GDM1 (cell line): ENCODE measurements around the gene PSMG2.

Experiments used
- DNase-seq: peaks from one replicate; lab custom pipeline; 2025; lab: John Stamatoyannopoulos, UW

PSMG2 gene, protein sequence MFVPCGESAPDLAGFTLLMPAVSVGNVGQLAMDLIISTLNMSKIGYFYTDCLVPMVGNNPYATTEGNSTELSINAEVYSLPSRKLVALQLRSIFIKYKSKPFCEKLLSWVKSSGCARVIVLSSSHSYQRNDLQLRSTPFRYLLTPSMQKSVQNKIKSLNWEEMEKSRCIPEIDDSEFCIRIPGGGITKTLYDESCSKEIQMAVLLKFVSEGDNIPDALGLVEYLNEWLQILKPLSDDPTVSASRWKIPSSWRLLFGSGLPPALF

GRCh38 chr18:12702221-12703095 lies at the start of gene PSMG2, which contains the start of gene CEP76:
TSS of gene PSMG2 (plus strand) at chr18:12703042. CDS start at chr18:12703108, 66 bp downstream.
TSS of gene CEP76 (minus strand) at chr18:12702723. CDS start at chr18:12702548, 175 bp downstream.
- DNase-seq = peak; percentile 84

DNA sequence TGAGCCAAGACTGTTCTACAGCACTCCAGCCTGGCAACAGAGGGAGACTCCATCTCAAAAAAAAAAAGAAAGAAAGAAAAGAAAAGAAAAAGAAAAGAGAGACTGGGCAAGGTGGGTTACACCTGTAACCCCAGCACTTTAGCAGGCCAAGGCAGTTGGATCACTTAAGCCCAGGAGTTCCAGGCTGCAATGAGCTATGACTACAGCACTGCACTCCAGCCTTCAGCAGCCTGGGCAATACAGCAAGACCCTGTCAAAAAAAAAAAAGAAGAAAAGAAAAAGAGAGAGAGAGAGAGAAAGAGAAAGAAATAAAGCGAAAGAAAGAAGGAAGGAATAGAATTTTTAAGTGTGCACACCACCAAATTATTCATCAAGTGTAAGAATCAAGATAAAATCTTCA lies 47.9 kb upstream of the PSMG2 start:
- no peak for DNase-seq

- no peak for DNase-seq
These were observed 46.3 kb upstream of the PSMG2 start for GRCh38 chr18:12656605-12656937.

DNA sequence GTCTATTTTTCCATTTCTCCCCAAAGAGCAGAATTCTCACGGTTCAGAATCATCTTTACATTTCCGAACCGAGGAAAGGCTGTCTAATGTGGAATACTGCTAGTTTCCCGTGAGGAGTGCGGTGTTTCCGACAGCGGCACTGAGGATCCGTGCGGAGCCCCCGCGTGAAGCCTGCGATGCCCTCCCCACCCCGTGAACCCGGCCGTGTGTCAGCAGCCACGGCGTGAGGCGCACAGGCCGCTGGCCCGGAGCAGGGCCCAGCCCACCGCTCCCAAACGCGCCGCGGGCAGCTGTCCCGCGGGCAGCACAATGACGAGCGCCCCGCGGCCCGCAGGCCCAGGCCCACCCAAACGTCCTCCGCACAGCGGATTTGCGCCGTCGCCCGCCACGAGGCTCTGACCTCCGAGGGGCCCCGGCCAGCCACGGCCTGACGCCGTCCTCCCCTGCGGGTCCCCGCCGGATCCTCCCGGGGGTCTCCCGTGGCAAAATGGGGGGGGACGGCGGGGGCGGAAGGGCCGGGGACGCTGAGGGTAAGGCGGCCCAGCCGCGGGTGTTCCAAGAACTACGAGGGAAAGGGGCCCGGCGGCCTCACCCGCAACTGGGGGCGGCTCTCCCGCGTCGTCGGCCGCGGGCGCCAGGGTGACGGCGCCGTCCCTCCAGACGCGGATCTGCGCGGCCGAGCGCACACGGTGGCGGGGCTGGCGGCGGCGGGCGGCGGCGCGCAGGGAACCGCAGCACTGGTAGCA lies 45.7 kb upstream of the PSMG2 start:
- DNase-seq = no peak

GRCh38 chr18:12657684-12658425 lies 45.0 kb upstream of the PSMG2 start, which contains the start of gene SPIRE1:
TSS of gene SPIRE1 (minus strand) at chr18:12658107. CDS start at chr18:12657866, 241 bp downstream.
- peak; percentile 53 for DNase-seq

DNA sequence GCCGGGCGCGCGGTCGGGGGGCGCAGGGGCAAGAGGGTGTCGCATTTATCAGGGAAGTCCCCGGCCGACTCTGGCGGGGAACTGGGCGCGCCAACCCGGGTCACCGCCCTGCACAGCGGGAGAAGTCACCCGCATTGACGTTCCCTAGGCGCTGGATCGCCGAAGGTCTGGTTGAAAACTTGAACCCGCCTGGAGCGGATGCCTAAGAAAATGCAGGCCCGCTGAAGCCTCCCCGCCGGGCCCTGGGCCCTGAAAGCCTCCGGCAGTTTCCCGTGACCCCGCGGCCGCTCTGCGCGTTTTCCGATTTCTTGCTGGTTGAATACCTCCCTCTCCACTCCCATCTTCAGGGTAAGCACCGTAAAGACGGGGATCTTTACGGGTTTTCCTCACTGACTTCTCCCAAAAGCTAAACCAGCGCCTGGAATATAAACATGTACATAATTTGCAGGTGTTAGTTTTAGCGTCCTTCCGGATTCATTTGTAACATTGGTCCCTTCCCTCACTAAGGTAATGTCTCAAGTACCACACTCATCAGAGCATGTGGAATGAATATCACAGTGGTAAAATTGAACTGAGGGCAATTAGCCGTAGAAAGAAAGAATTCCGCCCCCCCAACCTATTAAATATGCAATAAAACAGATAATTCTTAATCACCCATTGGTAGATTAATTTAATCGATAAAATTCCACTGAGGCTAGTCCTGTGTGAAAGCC lies 44.3 kb upstream of the PSMG2 start:
- DNase-seq = no peak

- DNase-seq = no peak
These were observed 42.8 kb upstream of the PSMG2 start for GRCh38 chr18:12659904-12660605.

- no peak for DNase-seq
These were observed 34.8 kb upstream of the PSMG2 start for GRCh38 chr18:12668041-12668440.

- DNase-seq = peak; percentile 68
These were observed 23.6 kb upstream of the PSMG2 start for GRCh38 chr18:12679183-12679786.

GRCh38 chr18:12686100-12686499 lies 16.7 kb upstream of the PSMG2 start:
- DNase-seq = no peak

GRCh38 chr18:12689256-12689850 lies 13.5 kb upstream of the PSMG2 start:
- DNase-seq = no peak

GRCh38 chr18:12692206-12692605 lies 10.6 kb upstream of the PSMG2 start:
- no peak for DNase-seq

- DNase-seq = no peak
These were observed 8.8 kb upstream of the PSMG2 start for GRCh38 chr18:12694032-12694431.

DNA sequence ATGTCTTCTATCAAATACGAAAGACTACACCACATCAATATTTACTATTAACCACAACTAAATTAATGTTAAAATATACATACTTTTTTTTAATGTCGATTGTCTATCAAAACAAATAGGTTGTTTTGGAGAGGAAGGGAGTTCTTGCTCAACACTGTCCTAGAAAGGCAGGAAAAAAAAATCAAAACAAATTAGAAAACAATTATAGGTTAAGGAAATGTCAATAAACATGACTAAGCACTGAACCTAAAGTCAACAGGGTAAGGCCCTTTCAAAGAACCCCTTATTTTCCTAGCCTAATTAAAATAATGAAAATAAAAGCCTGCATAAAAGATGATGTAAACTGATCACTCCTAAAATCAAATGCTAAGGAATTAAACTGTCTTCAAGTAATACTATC lies 3.1 kb upstream of the PSMG2 start:
- no peak for DNase-seq

- DNase-seq = no peak
These were observed 1.7 kb upstream of the PSMG2 start for GRCh38 chr18:12701161-12701560.

GRCh38 chr18:12703096-12703567 lies 290 bp downstream of the PSMG2 start:
- no peak for DNase-seq

- no peak for DNase-seq
These were observed 822 bp downstream of the PSMG2 start for GRCh38 chr18:12703664-12704063.

DNA sequence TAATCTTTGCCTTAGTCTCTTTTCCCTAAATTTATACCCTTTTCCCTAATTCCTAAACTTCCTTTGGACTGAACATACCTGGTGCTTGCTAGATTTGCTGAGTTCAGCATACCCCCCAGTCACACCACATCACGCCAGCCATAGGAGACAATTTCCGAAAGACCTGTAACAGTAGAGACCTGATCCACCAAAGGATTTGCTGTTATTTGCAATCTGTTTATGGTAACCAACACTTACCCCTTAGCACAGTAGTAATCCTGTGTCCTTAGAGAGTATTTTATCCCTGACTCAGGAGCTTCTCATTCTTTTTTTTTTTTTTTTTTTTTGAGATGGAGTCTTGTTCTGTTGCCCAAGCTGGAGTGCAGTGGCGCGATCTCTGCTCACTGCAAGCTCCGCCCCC lies 8.6 kb downstream of the PSMG2 start:
- no peak for DNase-seq

DNA sequence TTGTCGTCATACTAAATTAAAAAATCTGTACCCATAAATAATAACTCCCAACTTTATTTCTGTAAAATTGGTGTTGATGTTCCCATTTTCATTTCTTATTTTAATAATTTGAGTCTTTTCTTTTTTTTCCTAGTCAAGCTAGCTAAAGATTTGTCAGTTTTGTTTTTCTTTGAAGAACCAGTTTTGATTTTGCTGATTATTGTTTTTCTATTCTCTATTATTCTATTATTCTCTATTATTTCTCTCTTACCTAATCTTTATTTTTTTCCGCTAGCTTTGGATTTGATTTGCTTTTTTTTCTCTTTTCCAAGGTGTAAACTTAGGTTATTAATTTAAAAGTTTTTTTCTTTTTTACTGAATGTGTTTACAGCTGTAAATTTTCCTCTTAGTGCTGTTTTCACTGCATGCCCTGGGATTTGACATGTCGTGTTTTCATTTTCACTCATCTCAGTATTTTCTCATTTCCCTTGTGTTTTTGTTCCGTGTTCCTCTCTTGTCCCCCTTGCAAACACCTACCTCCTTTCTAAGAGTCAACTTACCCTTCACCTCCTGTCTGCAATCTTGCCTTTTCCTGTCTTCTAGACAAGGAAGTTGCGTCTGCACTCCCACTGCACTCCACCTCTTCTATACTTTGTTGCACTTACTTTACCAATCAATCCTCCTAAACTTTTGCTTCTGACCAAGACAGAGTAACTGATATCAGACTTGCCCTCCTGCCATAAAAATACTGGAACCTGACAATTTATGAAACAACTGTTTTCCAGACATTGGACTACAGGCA lies 18.8 kb downstream of the PSMG2 start:
- no peak for DNase-seq
